ENCODE results near the gene SH2B2. TPM values are rescaled to one million over a fixed set of nuclear protein-coding genes. Genes with fewer than 3 reads are reported as not detected.
"Not testable (repeated sequence)": the region's sequence is repeated elsewhere in the genome, so short reads cannot be mapped to it uniquely, and the experiment has no call there.

SH2B2 gene
- total RNA-seq, 1 donor from 2014 or later, result 1.3 TPM

DNA sequence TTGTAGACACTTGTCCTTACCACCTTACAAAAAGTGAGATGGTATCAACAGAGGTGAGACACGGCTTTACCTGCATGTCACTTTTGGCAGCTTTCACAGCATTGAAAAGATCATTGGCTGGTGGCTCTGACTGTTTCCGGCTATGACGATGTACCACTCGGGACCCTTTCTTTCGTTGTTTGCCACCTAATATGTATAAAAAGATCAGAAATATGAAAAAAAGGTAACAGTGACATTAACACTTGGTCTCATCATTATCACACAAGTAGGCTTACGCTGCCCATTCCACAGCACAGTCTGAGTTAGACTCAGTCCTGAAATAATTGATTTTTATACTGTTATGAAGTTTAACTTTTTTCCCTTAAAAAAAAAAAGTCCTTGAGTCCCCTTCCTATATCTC lies 40.5 kb downstream of the SH2B2 start:
- intact Hi-C loops (cut with micrococcal nuclease), result loop anchor here (5.0 kb wide), 1 partner anchor 65 kb away; no protein-coding TSS in a partner anchor

DNA sequence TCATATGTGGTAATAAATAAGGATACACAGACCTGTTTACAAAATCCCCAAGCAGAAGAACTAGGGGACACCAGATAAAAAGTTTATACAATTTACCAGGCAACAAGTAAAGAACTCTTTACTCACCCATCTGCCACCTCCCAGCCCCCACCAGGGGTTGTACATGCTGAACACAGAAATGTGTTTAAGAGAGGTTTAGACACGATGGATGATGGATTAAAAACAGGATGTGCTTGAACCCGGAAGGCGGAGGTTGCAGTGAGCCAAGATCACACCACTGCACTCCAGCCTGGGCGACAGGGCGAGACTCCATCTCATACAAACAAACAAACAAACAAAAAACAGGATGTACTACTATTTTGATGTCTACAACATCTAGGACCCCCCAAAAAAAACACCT lies 42.2 kb downstream of the SH2B2 start:
- intact Hi-C loops (cut with micrococcal nuclease), result loop anchor here (5.0 kb wide), 1 partner anchor 63 kb away; no protein-coding TSS in a partner anchor

DNA sequence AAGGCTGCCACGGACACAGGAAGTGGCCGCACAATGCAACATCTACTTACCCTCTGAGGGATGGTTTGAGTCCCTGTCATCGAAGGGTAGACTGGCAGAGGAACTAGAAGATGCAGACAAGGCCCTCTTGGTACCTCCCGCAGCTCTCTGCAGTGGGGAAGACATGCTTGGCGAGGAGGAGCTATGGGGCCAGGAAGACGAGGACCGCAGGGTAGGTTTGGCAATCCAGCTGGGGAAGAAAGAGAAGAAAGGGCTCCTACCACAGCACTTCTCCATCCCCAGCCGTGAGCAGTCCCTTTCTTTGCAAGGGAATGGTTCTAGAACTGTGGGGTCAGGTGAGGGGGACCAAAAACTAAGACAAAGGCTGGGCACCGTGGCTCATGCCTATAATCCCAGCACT lies 42.7 kb downstream of the SH2B2 start:
- intact Hi-C loops (cut with micrococcal nuclease), result loop anchor here (5.0 kb wide), 1 partner anchor 63 kb away; no protein-coding TSS in a partner anchor

DNA sequence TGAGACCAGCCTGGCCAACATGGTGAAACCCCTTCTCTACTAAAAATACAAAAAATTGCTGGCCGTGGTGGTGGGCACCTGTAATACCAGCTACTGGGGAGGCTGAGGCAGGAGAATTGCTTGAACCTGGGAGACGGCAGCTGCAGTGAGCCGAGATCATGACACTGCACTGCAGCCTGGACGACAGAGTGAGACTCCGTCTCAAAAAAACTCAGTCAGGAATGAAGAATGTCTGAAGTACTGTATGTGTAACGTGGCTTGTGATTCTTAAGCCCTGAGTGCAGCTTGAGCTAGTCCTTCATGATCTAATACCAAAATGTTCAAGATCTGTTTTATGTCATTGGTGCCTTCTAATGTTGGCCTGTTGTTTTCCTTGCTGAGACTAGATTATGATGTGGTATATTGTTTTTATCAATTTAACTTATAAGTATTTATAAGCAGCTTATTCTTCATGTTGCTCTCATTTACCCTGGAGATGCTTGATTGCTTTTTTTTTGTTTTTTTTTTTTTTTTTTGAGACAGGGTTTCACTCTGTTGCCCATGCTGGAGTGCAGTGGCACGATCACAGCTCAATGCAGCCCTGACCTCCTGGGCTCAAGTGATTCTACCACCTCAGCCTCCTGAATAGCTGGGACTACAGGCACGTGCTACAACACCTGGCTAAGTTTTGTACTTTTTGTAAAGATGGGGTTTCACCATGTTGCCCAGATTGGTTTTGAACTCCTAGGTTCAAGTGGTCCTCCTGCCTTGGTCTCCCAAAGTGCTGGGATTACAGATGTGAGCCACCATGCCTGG lies 44.2 kb downstream of the SH2B2 start:
- intact Hi-C loops (cut with micrococcal nuclease), result not testable (repeated sequence)

DNA sequence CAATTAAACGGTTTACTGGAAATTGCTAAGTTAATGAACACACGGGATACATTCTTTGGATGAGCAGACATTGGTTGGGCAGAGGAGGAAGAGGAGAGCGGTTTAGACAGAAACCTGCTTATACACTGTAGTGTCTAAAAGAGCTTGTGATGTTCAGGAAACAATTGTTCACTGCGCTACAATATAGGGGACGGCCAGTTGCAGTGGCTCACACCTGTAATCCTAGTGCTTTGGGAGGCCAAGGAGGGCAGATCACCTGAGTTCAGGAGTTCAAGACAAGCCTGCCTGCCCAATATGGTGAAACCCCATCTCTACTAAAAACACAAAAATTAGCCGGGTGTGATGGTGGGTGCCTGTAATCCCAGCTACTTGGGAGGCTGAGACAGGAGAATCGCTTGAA lies 48.9 kb downstream of the SH2B2 start:
- intact Hi-C loops (cut with micrococcal nuclease), result not testable (repeated sequence)

DNA sequence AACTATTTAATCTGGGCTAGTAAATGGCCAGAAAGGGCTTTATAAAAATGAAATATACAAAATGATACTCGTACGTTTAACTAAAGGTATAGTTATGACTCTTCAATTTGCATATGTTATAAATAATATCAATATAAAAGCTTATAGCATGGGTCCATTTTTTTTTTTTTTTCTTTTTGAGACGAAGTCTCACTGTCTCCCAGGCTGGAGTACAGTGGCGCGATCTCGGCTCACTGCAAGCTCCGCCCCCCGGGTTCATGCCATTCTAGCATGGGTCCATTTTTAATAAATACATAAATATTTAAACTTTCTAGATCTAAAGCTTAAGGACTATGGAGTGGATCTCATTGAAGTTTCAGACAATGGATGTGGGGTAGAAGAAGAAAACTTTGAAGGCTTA lies 50.3 kb downstream of the SH2B2 start:
- intact Hi-C loops (cut with micrococcal nuclease), result not testable (repeated sequence)

DNA sequence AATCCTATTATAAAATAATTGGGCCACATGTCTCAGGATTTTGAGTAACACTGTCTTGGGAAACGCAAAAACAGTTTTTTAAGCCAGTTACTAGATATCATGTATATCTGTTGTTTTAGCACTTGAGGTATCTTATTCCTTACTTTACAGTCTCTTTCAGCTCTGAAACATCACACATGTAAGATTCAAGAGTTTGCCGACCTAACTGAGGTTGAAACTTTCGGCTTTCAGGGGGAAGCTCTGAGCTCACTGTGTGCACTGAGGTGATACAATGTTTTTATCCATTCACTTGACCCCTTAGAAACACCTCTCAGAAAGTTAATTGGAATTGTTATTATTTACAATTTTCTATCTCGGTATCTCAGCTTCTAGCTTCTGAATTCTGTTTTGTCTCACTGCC lies 50.8 kb downstream of the SH2B2 start:
- intact Hi-C loops (cut with micrococcal nuclease), result not testable (repeated sequence)

DNA sequence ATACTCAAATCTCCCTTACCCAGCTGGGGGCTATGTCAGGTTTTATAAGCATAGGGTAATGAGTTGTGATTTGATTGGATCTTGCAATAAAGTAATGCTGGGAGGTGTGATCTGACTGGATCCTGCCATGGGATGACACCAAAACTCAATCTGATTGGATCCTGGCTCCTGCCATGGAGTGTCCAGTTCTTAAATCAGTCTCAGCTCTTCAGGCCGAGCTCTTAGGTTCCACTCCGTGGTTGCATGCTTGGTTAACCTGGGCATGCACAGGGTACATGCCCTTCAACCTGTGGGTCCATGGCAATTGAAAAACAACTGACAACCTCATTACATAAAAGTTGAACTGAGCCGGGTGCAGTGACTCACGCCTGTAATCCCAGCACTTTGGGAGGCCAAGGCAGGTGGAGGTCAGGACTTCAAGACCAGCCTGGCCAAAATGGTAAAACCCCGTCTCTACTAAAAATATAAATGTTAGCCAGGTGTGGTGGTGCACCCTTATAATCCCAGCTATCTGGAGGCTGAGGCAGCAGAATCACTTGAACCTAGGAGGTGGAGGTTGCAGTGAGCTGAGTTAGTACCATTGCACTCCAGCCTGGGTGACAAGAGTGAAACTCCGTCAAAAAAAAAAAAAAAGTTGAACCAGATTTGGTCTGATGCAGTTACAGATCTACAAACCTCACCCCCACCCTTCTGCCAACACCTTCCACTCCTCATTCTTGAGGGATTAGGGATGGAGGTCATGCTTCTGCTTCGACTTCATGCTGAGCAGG lies 54.1 kb downstream of the SH2B2 start:
- intact Hi-C loops (cut with micrococcal nuclease), result not testable (repeated sequence)

DNA sequence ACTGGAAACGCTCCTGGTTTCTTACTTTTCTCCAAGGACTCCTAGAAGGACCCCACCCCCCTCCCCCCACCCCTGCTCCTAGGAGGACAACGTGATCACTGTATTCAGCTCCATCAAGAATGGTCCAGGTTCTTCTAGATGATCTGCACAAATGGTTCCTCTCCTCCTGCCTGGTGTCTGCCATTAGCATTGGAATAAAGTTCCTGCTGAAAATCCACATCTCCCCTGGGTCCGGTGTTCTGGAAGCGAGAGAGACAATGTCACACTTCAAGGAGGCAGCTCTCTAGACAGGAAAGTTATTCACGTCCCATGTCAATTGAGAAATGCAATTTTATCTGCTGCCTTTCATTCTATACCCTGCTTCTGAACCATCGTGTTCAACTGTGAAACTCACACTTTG lies 60.3 kb downstream of the SH2B2 start:
- intact Hi-C loops (cut with micrococcal nuclease), result not testable (repeated sequence)

DNA sequence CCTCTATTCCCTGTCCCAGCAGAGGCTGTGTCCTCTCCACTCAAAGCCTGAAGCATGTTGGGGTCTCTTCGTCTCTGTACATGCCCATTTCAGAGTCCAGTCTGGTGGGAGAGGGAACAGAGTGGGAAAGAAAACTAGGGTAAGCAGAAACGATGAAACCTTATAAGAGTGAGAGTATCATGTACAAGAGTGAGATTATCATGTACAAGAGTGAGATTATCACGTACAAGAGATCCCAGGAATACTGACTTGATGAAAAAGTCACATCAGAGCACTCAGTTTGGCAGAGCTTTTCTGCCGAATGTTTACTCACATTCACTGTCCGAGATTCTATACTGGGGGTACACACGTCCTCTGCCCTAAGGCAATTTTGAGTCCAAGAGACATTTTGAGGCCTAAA lies 69.7 kb downstream of the SH2B2 start, which contains the start of gene SPDYE6:
SPDYE6 (minus strand) TSS at position 101 of the 400 bp plus-strand sequence. CDS start 421 bp downstream, outside the sequence.
- intact Hi-C loops (cut with micrococcal nuclease), result not testable (repeated sequence)

DNA sequence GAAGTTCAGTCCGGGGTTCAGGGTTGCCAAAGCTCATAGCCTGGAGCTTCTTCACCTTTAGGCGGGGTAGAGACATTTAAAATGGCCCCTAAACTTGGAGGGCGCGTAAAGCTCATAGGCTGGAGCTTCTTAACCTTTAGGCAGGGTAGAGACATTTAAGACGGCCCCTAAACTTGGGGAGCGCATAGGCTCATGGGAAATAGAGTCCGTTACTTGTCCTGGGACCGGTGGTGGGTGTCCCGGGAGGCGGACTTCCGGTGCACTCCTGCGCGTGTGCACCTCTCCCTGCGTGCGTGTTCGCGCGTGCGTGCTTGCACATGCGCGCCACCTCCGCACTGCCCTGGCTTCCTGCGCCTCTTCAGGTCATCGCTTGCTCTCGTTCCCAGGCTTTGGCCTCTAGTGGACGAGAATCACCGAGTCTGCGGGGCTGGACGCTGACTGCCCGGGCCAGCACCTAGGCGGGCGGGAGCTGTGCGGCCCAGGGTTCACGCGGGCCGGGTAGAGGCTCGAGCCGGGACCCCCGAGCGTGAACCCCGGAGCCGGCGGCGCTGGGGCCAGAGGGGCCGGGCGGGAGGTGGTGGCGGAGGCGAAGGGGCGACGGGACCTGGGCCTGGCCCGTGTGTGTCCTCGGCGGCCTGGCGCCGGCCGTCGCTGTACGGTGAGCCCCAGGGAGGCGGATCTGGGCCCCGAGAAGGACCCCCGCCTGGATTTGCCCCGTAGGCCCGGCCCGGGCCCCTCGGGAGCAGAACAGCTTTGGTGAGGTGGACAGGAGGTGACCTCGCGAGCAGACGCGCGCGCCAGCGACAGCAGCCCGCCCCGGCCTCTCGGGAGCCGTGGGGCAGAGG lies 77.1 kb downstream of the SH2B2 start:
- intact Hi-C loops (cut with micrococcal nuclease), result loop anchor here (1.0 to 10.0 kb wide), 8 partner anchors 33 to 1279 kb away; partner anchors contain the start of genes CUX1, FAM185A, ORAI2 and PRKRIP1

DNA sequence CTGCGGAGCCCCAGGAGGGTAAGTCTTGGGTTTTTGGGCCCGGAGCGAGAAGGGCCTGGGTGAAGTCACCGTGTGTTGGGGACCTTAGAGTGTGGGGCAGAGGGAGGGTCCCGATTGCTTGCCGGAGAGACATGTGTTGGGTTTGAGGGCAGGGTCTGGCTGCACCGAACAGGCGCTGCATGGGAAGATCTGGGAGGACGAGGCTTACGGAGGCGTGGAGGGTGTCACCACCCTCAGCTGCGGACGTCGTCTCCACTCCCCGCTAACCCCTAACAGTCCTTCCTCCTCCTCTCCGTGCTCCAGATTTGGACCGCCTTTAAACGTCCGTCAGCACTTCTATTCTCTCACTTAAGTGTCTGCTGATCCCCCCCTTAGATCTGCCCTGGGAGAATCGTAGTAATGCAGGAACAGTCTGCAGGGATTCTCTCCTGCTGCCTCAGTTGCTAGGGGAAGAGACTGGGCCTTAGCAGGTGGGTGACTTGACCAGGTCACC lies 77.8 kb downstream of the SH2B2 start:
- intact Hi-C loops (cut with micrococcal nuclease), result loop anchor here (5.0 to 10.0 kb wide), 6 partner anchors 68 to 1280 kb away; partner anchors contain the start of genes CUX1, FAM185A, ORAI2 and TRIM56

DNA sequence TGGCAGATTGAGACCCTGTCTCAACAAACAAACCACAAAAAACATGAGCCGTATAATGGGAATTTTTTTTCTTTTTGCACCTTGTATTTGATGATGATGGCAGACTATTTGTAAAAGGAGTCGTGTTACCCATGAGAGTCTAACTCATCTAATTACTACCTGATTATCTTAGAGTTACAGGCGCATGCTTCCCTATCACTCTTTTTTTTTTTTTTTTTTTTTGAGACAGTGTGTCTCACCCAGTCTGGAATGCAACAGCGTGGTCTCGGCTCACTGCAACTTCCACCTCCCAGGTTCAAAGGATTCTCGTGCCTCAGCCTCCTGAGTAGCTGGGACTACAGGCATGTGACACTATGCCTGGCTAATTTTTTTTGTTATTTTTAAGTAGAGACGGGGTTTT lies 78.7 kb downstream of the SH2B2 start:
- intact Hi-C loops (cut with micrococcal nuclease), result loop anchor here (10.0 kb wide), 3 partner anchors 551 to 1281 kb away; partner anchors contain the start of genes CUX1 and TRIM56

DNA sequence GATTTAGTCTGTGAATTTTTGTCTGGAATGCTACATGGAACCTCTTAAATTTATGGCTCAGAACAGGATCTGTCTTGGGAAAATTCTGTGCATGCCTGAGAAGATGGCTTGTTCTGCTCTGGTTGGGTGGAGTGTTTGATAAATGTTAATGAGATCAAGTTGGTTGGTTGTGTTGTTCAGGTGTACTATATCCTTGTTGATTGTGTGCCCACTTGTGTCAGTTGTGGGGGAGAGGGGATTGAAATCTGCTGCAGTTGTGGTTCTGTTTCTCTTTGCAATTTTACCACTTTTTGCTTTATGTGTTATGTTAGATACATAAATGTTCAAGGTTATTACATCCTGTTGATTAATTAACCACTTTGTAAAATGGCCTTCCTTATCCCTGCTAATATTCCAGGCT lies 83.4 kb downstream of the SH2B2 start:
- intact Hi-C loops (cut with micrococcal nuclease), result not testable (repeated sequence)

Other genes starting within 250 kb of the SH2B2 start
- not detected in 2 replicates for gene SPDYE6, start 69.6 kb downstream of the SH2B2 start, total RNA-seq
- gene PRKRIP1, start 109.5 kb downstream of the SH2B2 start, total RNA-seq, result 27.1 and 27.4 TPM in 2 replicates
- 82.5 and 84.9 TPM in 2 replicates for gene ORAI2, start 146.7 kb downstream of the SH2B2 start, total RNA-seq
- gene ALKBH4, start 178.0 kb downstream of the SH2B2 start, total RNA-seq, result 10.3 and 11.4 TPM in 2 replicates
- 27.3 and 30.7 TPM in 2 replicates for gene LRWD1, start 178.1 kb downstream of the SH2B2 start, total RNA-seq
- 46.6 and 47.9 TPM in 2 replicates for gene POLR2J, start 192.1 kb downstream of the SH2B2 start, total RNA-seq
- 11.3 and 16.1 TPM in 2 replicates for gene RASA4B, start 230.9 kb downstream of the SH2B2 start, total RNA-seq